ENCODE measurements around the gene RBM41. TPM values are rescaled to one million over a fixed set of nuclear protein-coding genes. Genes with fewer than 3 reads are reported as not detected.
"Not testable (repeated sequence)": the region's sequence is repeated elsewhere in the genome, so short reads cannot be mapped to it uniquely, and the experiment has no call there.

RBM41 gene
- polyA plus RNA-seq, 1 donor from 2014 or later, result 11.0 TPM

- Histone ChIP-seq H3F3A (ENCODE audit: insufficient read depth, low read length, poor library complexity, severe bottlenecking) (no peaks in the 10 kb centered on the region), H3K9me2 (ENCODE audit: insufficient read depth, low read length) (no peaks in the 10 kb centered on the region), H3K9ac (ENCODE audit: low read length) (no peak overlapping the region), H2AFZ (ENCODE audit: low read depth, low read length) (no peak overlapping the region), H4K20me1 (ENCODE audit: insufficient read depth) (no peaks in the 10 kb centered on the region), H3K79me2 (replicated peaks; ENCODE audit: insufficient read depth, low read length) (no peaks in the 10 kb centered on the region), H3K9me3 (ENCODE audit: low read length) (no peaks in the 10 kb centered on the region), H3K36me3 (ENCODE audit: insufficient read depth, low read length) (no peaks in the 10 kb centered on the region), H3K4me3 (ENCODE audit: low read length) (no peak overlapping the region), H3K4me2 (ENCODE audit: low read length) (no peak overlapping the region), H3K27me3 (ENCODE audit: insufficient read depth, low read depth, low read length) (no peaks in the 10 kb centered on the region), H3K27ac (ENCODE audit: low read length) (no peak overlapping the region)
- TF ChIP-seq MXI1 (conservative IDR thresholded peaks at IDR 0.05; ENCODE audit: poor library complexity, severe bottlenecking), result no peak
Measured at GRCh38 chrX:107167163-107167921, 48.7 kb upstream of the RBM41 start.

GRCh38 chrX:107157618-107158017 lies 39.0 kb upstream of the RBM41 start:
- not testable (repeated sequence) for H3K79me2 ChIP-seq (replicated peaks; ENCODE audit: insufficient read depth, low read length); H3K36me3 ChIP-seq (ENCODE audit: insufficient read depth, low read length); H3K27ac ChIP-seq (ENCODE audit: low read length); H3K9ac ChIP-seq (ENCODE audit: low read length); H2AFZ ChIP-seq (ENCODE audit: low read depth, low read length); H3K9me3 ChIP-seq (ENCODE audit: low read length); H4K20me1 ChIP-seq (ENCODE audit: insufficient read depth); H3K27me3 ChIP-seq (ENCODE audit: insufficient read depth, low read depth, low read length); H3F3A ChIP-seq (ENCODE audit: insufficient read depth, low read length, poor library complexity, severe bottlenecking); H3K9me2 ChIP-seq (ENCODE audit: insufficient read depth, low read length); H3K4me2 ChIP-seq (ENCODE audit: low read length); H3K4me3 ChIP-seq (ENCODE audit: low read length)

GRCh38 chrX:107155621-107156430 lies 37.2 kb upstream of the RBM41 start:
- H2AFZ ChIP-seq (ENCODE audit: low read depth, low read length); H3K4me2 ChIP-seq (ENCODE audit: low read length); H3K27me3 ChIP-seq (ENCODE audit: insufficient read depth, low read depth, low read length): not testable (repeated sequence)

GRCh38 chrX:107154787-107155620 lies 36.4 kb upstream of the RBM41 start:
- Histone ChIP-seq H3K9me2 (ENCODE audit: insufficient read depth, low read length) (no peaks in the 10 kb centered on the region), H3K9me3 (ENCODE audit: low read length) (no peaks in the 10 kb centered on the region), H3K4me2 (ENCODE audit: low read length) (no peak overlapping the region), H2AFZ (ENCODE audit: low read depth, low read length) (no peak overlapping the region), H3K79me2 (replicated peaks; ENCODE audit: insufficient read depth, low read length) (no peaks in the 10 kb centered on the region), H3K9ac (ENCODE audit: low read length) (no peak overlapping the region), H4K20me1 (ENCODE audit: insufficient read depth) (no peaks in the 10 kb centered on the region), H3K36me3 (ENCODE audit: insufficient read depth, low read length) (no peaks in the 10 kb centered on the region), H3K27me3 (ENCODE audit: insufficient read depth, low read depth, low read length) (no peaks in the 10 kb centered on the region), H3K4me3 (ENCODE audit: low read length) (no peak overlapping the region), H3K27ac (ENCODE audit: low read length) (no peak overlapping the region), H3F3A (ENCODE audit: insufficient read depth, low read length, poor library complexity, severe bottlenecking) (no peaks in the 10 kb centered on the region)
- TF ChIP-seq EP300 (conservative IDR thresholded peaks at IDR 0.05; ENCODE audit: poor library complexity, severe bottlenecking) (no peak), TAF1 (IDR thresholded peaks at IDR 0.05; ENCODE audit: low read depth) (no peak), CTCF (IDR thresholded peaks at IDR 0.05; ENCODE audit: poor library complexity, severe bottlenecking) (no peak), MXI1 (conservative IDR thresholded peaks at IDR 0.05; ENCODE audit: poor library complexity, severe bottlenecking) (no peak), REST (IDR thresholded peaks at IDR 0.05; ENCODE audit: borderline replicate concordance) (no peak), EZH2 (IDR thresholded peaks at IDR 0.05; ENCODE audit: borderline replicate concordance, insufficient read depth, low read length, poor library complexity, severe bottlenecking) (no peak), POLR2AphosphoS5 (IDR thresholded peaks at IDR 0.05) (no peak), RAD21 (conservative IDR thresholded peaks at IDR 0.05) (no peak), SMC3 (conservative IDR thresholded peaks at IDR 0.05; ENCODE audit: poor library complexity) (no peak)

More at GRCh38 chrX:107155621-107156430, 37.2 kb upstream of the RBM41 start:
- H3K27ac ChIP-seq (ENCODE audit: low read length); H3K9me2 ChIP-seq (ENCODE audit: insufficient read depth, low read length); H3F3A ChIP-seq (ENCODE audit: insufficient read depth, low read length, poor library complexity, severe bottlenecking); H4K20me1 ChIP-seq (ENCODE audit: insufficient read depth); H3K36me3 ChIP-seq (ENCODE audit: insufficient read depth, low read length); H3K9me3 ChIP-seq (ENCODE audit: low read length); H3K4me3 ChIP-seq (ENCODE audit: low read length); H3K79me2 ChIP-seq (replicated peaks; ENCODE audit: insufficient read depth, low read length); H3K9ac ChIP-seq (ENCODE audit: low read length): not testable (repeated sequence)
